Iris pigment epithelial cell (primary cell): ENCODE results near the gene NCAPD2.

ENCODE experiments used
- DNase-seq: peaks from one replicate; pipeline ENCODE4 v3.0.0-alpha.2; 2011; ENCODE audit warnings: low read depth

Gene NCAPD2

DNA sequence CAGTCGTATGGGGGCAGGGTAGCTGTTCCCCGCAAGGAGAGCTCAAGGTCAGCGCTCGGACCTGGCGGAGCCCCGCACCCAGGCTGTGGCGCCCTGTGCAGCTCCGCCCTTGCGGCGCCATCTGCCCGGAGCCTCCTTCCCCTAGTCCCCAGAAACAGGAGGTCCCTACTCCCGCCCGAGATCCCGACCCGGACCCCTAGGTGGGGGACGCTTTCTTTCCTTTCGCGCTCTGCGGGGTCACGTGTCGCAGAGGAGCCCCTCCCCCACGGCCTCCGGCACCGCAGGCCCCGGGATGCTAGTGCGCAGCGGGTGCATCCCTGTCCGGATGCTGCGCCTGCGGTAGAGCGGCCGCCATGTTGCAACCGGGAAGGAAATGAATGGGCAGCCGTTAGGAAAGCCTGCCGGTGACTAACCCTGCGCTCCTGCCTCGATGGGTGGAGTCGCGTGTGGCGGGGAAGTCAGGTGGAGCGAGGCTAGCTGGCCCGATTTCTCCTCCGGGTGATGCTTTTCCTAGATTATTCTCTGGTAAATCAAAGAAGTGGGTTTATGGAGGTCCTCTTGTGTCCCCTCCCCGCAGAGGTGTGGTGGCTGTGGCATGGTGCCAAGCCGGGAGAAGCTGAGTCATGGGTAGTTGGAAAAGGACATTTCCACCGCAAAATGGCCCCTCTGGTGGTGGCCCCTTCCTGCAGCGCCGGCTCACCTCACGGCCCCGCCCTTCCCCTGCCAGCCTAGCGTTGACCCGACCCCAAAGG is 41.2 kb downstream of the NCAPD2 start:
- DNase-seq = peak; percentile 90

DNA sequence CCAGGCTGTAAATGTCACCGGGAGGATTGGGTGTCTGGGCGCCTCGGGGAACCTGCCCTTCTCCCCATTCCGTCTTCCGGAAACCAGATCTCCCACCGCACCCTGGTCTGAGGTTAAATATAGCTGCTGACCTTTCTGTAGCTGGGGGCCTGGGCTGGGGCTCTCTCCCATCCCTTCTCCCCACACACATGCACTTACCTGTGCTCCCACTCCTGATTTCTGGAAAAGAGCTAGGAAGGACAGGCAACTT is 41.7 kb downstream of the NCAPD2 start:
- DNase-seq = no peak

DNA sequence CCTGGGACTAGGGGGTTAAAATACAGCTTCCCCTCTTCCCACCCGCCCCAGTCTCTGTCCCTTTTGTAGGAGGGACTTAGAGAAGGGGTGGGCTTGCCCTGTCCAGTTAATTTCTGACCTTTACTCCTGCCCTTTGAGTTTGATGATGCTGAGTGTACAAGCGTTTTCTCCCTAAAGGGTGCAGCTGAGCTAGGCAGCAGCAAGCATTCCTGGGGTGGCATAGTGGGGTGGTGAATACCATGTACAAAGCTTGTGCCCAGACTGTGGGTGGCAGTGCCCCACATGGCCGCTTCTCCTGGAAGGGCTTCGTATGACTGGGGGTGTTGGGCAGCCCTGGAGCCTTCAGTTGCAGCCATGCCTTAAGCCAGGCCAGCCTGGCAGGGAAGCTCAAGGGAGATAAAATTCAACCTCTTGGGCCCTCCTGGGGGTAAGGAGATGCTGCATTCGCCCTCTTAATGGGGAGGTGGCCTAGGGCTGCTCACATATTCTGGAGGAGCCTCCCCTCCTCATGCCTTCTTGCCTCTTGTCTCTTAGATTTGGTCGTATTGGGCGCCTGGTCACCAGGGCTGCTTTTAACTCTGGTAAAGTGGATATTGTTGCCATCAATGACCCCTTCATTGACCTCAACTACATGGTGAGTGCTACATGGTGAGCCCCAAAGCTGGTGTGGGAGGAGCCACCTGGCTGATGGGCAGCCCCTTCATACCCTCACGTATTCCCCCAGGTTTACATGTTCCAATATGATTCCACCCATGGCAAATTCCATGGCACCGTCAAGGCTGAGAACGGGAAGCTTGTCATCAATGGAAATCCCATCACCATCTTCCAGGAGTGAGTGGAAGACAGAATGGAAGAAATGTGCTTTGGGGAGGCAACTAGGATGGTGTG is 42.3 kb downstream of the NCAPD2 start:
- DNase-seq = peak; percentile 8

DNA sequence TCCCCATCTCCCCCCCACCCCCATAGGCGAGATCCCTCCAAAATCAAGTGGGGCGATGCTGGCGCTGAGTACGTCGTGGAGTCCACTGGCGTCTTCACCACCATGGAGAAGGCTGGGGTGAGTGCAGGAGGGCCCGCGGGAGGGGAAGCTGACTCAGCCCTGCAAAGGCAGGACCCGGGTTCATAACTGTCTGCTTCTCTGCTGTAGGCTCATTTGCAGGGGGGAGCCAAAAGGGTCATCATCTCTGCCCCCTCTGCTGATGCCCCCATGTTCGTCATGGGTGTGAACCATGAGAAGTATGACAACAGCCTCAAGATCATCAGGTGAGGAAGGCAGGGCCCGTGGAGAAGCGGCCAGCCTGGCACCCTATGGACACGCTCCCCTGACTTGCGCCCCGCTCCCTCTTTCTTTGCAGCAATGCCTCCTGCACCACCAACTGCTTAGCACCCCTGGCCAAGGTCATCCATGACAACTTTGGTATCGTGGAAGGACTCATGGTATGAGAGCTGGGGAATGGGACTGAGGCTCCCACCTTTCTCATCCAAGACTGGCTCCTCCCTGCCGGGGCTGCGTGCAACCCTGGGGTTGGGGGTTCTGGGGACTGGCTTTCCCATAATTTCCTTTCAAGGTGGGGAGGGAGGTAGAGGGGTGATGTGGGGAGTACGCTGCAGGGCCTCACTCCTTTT is 43.1 kb downstream of the NCAPD2 start:
- DNase-seq = peak; percentile 33

GRCh38 chr12:6537580-6538419 is 43.9 kb downstream of the NCAPD2 start:
- peak; percentile 77 for DNase-seq

DNA sequence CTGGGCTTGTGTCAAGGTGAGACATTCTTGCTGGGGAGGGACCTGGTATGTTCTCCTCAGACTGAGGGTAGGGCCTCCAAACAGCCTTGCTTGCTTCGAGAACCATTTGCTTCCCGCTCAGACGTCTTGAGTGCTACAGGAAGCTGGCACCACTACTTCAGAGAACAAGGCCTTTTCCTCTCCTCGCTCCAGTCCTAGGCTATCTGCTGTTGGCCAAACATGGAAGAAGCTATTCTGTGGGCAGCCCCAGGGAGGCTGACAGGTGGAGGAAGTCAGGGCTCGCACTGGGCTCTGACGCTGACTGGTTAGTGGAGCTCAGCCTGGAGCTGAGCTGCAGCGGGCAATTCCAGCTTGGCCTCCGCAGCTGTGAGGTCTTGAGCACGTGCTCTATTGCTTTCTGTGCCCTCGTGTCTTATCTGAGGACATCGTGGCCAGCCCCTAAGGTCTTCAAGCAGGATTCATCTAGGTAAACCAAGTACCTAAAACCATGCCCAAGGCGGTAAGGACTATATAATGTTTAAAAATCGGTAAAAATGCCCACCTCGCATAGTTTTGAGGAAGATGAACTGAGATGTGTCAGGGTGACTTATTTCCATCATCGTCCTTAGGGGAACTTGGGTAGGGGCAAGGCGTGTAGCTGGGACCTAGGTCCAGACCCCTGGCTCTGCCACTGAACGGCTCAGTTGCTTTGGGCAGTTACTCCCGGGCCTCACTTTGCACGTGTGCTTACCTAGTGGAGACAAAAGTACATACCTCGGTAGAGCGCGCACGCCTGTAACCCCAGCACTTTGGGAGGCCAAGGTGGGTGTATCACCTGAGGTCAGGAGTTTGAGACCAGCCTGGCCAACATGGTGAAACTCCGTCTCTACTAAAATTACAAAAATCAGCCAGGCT is 44.8 kb downstream of the NCAPD2 start:
- DNase-seq = peak; percentile 25

DNA sequence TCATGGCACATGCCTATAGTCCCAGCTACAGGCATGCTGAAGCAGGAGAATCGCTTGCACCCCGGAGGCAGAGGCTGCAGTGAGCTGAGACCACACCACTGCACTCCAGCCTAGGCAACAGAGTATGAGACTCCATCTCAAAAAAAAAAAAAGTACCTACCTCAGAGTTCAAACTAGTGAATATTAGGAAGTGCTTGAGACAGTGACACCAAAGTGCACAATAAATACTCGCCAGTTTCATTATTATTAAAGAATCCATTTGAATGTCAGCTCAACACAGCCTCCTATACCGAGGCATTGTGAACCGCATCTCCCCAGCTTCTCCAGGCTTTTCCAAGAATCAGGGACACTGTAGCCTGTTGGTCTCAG is 45.4 kb downstream of the NCAPD2 start:
- DNase-seq = no peak

GRCh38 chr12:6539707-6540134 is 45.8 kb downstream of the NCAPD2 start:
- DNase-seq = no peak

GRCh38 chr12:6540181-6540877 is 46.4 kb downstream of the NCAPD2 start:
- DNase-seq = peak; percentile 89

DNA sequence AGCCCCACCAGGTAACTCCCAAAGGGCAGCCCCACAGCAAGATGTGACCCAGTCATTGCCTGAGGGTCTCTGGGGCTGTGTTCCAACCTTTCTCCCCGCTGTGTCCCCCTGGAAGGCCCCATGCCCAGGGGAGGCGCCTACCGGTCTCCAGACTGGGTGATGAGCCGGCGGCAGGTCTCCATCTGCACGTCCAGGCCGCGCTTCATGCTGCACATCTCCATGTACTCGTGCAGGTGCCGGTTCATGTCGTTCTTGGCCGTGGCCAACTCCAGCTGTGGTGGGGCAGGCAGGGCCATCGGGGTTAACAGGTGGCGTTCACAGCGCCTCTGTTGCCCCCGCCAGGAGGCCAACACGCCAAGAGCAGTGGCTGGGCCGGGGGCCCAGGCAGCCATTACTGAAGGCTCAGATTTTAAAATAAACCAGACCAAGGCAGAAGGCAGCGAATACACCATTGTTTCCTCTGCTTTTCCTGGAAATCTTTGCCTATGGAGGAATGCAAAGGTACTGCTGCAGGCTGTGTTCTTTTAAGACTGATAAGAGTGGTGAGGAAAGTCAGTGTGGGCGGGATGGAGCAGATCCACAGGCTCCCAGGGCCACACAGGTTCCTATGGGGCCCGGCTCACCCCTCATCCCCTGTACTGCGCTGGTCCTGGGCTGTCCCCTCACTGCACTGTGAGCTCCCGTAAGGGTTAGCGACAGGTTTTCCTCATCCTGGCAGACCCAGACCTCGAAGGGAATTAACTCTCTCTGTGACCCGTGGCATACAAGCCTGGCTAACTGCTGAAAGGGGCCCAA is 47.7 kb downstream of the NCAPD2 start:
- no peak for DNase-seq

GRCh38 chr12:6542209-6543009 is 48.5 kb downstream of the NCAPD2 start:
- no peak for DNase-seq

DNA sequence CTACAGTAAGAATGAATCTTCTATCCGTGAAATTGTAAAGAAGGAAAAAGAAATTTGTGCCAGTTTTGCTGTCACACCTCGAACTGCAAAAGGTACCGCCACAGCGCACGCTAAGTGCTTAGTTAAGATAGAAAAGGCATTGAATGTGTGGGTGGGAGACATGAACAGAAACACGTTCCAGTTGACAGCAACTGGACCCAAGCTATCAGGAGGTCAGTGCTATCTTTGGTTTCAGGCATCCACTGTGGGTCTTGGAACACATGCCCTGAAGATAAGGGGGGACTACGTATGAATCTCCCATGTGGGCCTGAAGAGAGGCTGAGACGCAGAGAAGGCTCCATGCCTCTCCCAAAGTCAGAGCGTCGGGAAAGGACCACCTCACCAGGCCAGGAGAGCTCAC is 52.1 kb downstream of the NCAPD2 start:
- DNase-seq = no peak

DNA sequence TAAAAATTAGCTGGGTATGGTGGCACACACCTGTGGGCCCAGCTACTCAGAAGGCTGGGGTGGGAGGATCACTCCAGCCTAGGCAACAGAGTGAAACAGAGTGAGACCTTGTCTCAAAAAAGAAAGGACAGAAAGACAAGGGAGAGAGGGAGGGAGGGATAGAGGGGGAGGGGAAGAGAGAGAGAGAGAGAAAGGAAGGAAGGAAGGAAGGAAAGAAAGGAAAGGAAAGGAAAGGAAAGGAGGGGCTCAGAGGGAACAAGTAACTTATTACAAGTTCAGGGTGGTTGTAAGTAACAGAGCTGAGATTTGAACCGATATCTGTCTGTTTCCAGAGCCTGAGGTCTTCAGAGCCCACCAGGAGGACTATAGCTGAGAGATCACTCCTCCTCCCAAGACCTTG is 53.7 kb downstream of the NCAPD2 start:
- no peak for DNase-seq

GRCh38 chr12:6547987-6548386 is 54.1 kb downstream of the NCAPD2 start:
- peak; percentile 80 for DNase-seq

- DNase-seq = no peak
Observed at GRCh38 chr12:6548556-6548955, 54.7 kb downstream of the NCAPD2 start.

- DNase-seq = peak; percentile 77
Observed at GRCh38 chr12:6548966-6549683, 55.2 kb downstream of the NCAPD2 start.

DNA sequence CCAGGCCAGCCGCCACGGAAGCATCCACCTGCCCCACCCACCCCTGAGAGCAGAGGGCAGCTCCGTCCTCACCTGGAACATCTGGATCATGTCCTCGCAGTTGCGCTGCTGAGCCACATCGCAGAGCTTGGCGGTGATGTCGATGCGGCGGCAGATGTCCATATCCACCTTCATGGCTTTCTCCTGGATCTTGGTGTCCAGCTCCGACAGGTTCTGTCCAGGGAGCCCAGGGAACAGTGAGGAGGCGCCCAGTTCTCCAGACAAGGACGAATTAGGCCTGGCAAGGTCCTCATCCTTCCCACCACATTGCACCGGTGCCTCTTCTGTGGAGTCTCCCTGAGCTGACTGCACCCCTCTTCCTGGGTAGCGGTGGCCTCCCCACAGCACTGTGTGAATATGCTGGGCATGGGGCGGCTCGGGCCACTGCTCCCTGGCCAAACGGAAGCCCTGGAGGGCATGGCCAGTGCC is 55.8 kb downstream of the NCAPD2 start:
- DNase-seq = no peak
